ENCODE data around the gene FADS3. TPM values are rescaled to one million over a fixed set of nuclear protein-coding genes. Genes with fewer than 3 reads are reported as not detected.

FADS3 gene
- total RNA-seq, 2 donors from 2014 or later: 8.8 to 11.4 TPM

DNA sequence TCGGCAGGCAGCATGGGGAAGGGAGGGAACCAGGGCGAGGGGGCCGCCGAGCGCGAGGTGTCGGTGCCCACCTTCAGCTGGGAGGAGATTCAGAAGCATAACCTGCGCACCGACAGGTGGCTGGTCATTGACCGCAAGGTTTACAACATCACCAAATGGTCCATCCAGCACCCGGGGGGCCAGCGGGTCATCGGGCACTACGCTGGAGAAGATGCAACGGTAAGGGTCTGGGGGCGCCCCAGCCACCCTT lies 63.0 kb downstream of the FADS3 start:
- Mint-ChIP-seq H3K9me3 (no peaks in the 10 kb centered on the region), H3K27ac (peak overlapping the region; percentile 19 to 77), H3K36me3 (peaks cover under 1 to 9% of the 10 kb centered on the region in 2 donors)
- ATAC-seq: peak in 1 of 2 donors; percentile 10
- DNase-seq (ENCODE audit: low spot score in 2 of 2): no peak

DNA sequence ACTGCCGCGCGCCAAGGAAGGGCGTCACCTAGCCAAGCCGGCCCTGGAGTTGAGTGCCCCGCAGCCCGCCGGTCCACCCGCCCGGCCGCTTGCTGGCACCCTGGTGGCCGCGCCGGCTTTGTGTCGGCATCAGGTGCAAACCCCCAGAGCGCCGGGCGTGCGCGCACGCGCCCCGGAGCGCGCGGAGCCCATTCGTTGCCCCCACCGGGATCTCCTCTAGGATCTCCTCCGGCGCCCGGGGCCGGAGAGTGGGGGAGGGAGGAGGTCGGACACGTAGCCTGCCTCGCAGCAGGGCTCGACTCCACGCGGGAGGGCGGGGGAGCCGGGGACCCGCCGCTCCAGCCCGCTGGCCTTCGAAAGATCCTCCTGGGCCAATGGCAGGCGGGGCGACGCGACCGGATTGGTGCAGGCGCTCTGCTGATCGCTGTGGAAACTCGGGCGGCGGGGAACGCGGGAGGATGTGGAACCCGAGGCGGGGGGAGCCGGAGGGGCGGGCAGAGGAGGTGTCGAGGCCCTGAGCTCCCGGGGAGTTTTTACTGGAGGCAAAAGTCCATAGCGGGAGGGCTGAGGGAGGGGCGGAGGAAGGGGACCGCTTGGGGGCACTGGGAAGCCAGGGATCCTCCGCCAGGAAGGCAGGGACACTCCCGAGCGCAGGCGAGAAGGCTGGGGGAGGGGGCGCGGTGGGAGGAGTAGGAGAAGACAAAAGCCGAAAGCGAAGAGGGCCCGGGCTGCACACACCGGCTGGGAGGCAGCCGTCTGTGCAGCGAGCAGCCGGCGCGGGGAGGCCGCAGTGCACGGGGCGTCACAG lies 63.6 kb downstream of the FADS3 start, which contains the start of gene FADS2:
Gene FADS2 (plus strand): TSS at position 730 of the 808 bp plus-strand sequence. CDS start 91 bp downstream, outside the sequence.
- Mint-ChIP-seq H3K36me3 (peaks cover 0 to 9% of the 10 kb centered on the region in 2 donors), H3K9me3 (no peaks in the 10 kb centered on the region), H3K27ac (peak within 1 kb of the TSS; percentile 50 to 77)
- ATAC-seq (peak; percentile 89 to 91), DNase-seq (ENCODE audit: low spot score in 2 of 2) (peak; percentile 77 to 90)

- H3K27ac Mint-ChIP-seq: peak overlapping the region; percentile 4 to 77
- no peaks in the 10 kb centered on the region for H3K9me3 Mint-ChIP-seq
- DNase-seq (ENCODE audit: low spot score in 2 of 2) (no peak), ATAC-seq (no peak)
- H3K36me3 Mint-ChIP-seq: peaks cover 0 to 9% of the 10 kb centered on the region in 2 donors
Observed at GRCh38 chr11:61826930-61827570, 64.3 kb downstream of the FADS3 start.

Other genes with a start within 250 kb of the FADS3 start
- under 1 TPM in 1 of 2 donors, not detected in 1; 0.19 TPM for gene DAGLA, start 211.2 kb downstream of the FADS3 start, total RNA-seq
- 1 to 10 TPM in 1 of 2 donors, under 1 TPM in 1; 0.93 to 1.6 TPM for gene MYRF, start 138.9 kb downstream of the FADS3 start, total RNA-seq
- 100 to 1,000 TPM; 145 to 153 TPM for gene TMEM258, start 98.9 kb downstream of the FADS3 start, total RNA-seq
- 100 to 1,000 TPM in 1 of 2 donors, 10 to 100 TPM in 1; 80.5 to 104 TPM for gene FEN1, start 98.6 kb downstream of the FADS3 start, total RNA-seq
- gene FADS1, start 74.5 kb downstream of the FADS3 start, total RNA-seq: 10 to 100 TPM; 16.1 to 28.9 TPM
- 10 to 100 TPM; 42.6 to 55.1 TPM for gene FADS2, start 63.2 kb downstream of the FADS3 start, total RNA-seq
- gene RAB3IL1, start 26.0 kb upstream of the FADS3 start, total RNA-seq: under 1 TPM in 1 of 2 donors, not detected in 1; 0.33 TPM
- under 1 TPM; 0.18 to 0.58 TPM for gene BEST1, start 58.8 kb upstream of the FADS3 start, total RNA-seq
- 1,000 to 10,000 TPM; 1,006 to 1,113 TPM for gene FTH1, start 76.1 kb upstream of the FADS3 start, total RNA-seq
- gene INCENP, start 232.5 kb upstream of the FADS3 start, total RNA-seq: 100 to 1,000 TPM; 142 to 205 TPM